ENCODE results near the gene TXNRD1.
"Not testable (repeated sequence)": the region's sequence is repeated elsewhere in the genome, so short reads cannot be mapped to it uniquely, and the experiment has no call there.

The TXNRD1 gene

DNA sequence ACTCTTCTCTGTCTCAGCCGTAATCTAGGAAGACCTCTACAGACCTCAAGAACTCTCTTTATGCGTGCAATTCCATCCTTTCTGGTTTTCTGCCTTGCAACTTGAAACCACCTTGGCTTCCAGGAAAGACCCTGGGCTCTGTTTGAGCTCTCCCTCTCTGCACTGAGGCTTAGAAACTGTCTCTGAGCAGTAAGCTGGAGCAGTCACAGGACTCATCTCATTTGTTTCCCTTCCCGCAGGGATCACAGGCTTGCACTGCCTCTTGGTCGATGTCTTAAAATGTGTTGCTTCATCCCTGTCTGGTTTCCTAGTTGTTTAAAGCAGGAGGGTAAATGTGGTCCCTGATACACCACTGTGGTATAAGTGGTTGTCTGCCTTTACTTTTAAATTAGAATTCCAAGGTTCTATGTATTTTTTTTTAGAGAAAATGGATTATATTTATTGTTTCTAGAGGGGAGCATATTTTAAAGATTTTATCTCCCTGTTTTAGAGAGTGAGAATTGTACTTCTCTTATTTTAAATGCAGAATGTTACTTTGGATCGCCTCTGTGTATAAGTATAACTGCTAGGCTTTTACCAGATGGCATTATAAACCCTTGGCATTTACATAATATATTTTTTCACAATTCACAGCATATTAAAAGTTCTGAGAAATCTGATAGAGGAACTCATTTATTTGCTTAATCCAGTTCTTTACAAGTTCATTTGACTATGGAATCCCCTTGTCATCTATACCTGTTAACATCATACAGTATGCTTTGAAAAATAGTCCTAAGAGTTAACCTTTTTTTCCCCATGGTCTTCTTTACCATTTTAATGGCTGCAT is 114.3 kb downstream of the TXNRD1 start:
- DNase-seq (ENCODE audit: low spot score), result no peak
- Histone ChIP-seq H3K36me3 (replicated peaks in 1 of 2; ENCODE audit: control insufficient read depth in 2 of 2, insufficient read depth in 2 of 2, low read length in 2 of 2) (peaks cover 17 to 94% of the 10 kb centered on the region in 2 donors), H4K91ac (ENCODE audit: low read depth, low read length, poor library complexity) (no peak overlapping the region), H3K14ac (ENCODE audit: low read length) (no peak overlapping the region), H3K4me2 (ENCODE audit: insufficient read depth, low read length, poor library complexity, severe bottlenecking) (no peak overlapping the region), H3K4me1 (ENCODE audit: control insufficient read depth in 2 of 2, insufficient read depth in 1 of 2, low read depth in 1 of 2, low read length in 2 of 2) (no peaks in the 10 kb centered on the region), H2AK5ac (ENCODE audit: low read depth, low read length) (no peak overlapping the region), H2BK120ac (ENCODE audit: low read depth, low read length) (no peak overlapping the region), H2AFZ (ENCODE audit: low read length) (no peak overlapping the region), H3K4me3 (ENCODE audit: low read length in 2 of 2) (no peak overlapping the region), H3K23ac (ENCODE audit: low read depth, low read length, poor library complexity) (no peak overlapping the region), H3K79me1 (ENCODE audit: low read depth, low read length) (no peaks in the 10 kb centered on the region), H2BK5ac (ENCODE audit: low read length) (no peak overlapping the region), H4K8ac (ENCODE audit: low read depth, low read length) (no peak overlapping the region), H3K18ac (ENCODE audit: low read length) (no peak overlapping the region), H3K27ac (replicated peaks; ENCODE audit: low read length) (no peak overlapping the region), H2BK12ac (ENCODE audit: low read length) (no peak overlapping the region), H3K27me3 (ENCODE audit: control insufficient read depth in 3 of 3, insufficient read depth in 3 of 3, low read depth in 1 of 3, low read length in 3 of 3) (no peaks in the 10 kb centered on the region), H2BK15ac (ENCODE audit: low read length) (no peak overlapping the region), H3K9ac (ENCODE audit: low read depth, low read length, poor library complexity) (no peak overlapping the region), H3K9me3 (replicated peaks in 1 of 2; ENCODE audit: control insufficient read depth in 2 of 2, insufficient read depth in 1 of 2, low read depth in 1 of 2, low read length in 2 of 2) (no peaks in the 10 kb centered on the region), H3K4ac (ENCODE audit: low read length) (no peak overlapping the region)
- WGBS, 2 donors (ENCODE audit: extremely low coverage in 2 of 2, insufficient read length in 2 of 2, insufficient replicate concordance in 1 of 2), result no CpG with 5 or more reads among the region's 5 CpGs

DNA sequence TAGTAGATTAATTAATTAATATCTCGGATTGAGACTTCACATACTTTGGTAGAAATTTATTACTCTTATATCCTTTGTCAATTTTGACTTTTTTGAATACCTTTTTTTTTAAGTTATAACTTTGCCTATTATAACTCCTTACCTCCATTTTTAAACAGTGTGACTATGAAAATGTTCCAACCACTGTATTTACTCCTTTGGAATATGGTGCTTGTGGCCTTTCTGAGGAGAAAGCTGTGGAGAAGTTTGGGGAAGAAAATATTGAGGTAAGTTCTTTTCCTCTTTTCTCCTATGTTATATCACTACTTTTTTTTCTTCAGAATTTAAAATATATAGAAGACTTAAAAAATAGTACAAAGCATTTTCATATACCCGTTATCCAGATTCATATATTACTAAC is 115.8 kb downstream of the TXNRD1 start:
- Histone ChIP-seq H3K27me3 (ENCODE audit: control insufficient read depth in 3 of 3, insufficient read depth in 3 of 3, low read depth in 1 of 3, low read length in 3 of 3) (no peaks in the 10 kb centered on the region), H4K91ac (ENCODE audit: low read depth, low read length, poor library complexity) (no peak overlapping the region), H3K4me2 (ENCODE audit: insufficient read depth, low read length, poor library complexity, severe bottlenecking) (no peak overlapping the region), H4K8ac (ENCODE audit: low read depth, low read length) (no peak overlapping the region), H3K79me1 (ENCODE audit: low read depth, low read length) (no peaks in the 10 kb centered on the region), H3K27ac (replicated peaks; ENCODE audit: low read length) (no peak overlapping the region), H3K4me3 (ENCODE audit: low read length in 2 of 2) (no peak overlapping the region), H2BK15ac (ENCODE audit: low read length) (no peak overlapping the region), H2BK120ac (ENCODE audit: low read depth, low read length) (no peak overlapping the region), H3K4me1 (ENCODE audit: control insufficient read depth in 2 of 2, insufficient read depth in 1 of 2, low read depth in 1 of 2, low read length in 2 of 2) (no peaks in the 10 kb centered on the region), H3K14ac (ENCODE audit: low read length) (no peak overlapping the region), H2BK5ac (ENCODE audit: low read length) (no peak overlapping the region), H3K9me3 (replicated peaks in 1 of 2; ENCODE audit: control insufficient read depth in 2 of 2, insufficient read depth in 1 of 2, low read depth in 1 of 2, low read length in 2 of 2) (no peaks in the 10 kb centered on the region), H2AFZ (ENCODE audit: low read length) (no peak overlapping the region), H3K23ac (ENCODE audit: low read depth, low read length, poor library complexity) (no peak overlapping the region), H3K18ac (ENCODE audit: low read length) (no peak overlapping the region), H2BK12ac (ENCODE audit: low read length) (no peak overlapping the region), H3K9ac (ENCODE audit: low read depth, low read length, poor library complexity) (no peak overlapping the region), H3K36me3 (replicated peaks in 1 of 2; ENCODE audit: control insufficient read depth in 2 of 2, insufficient read depth in 2 of 2, low read length in 2 of 2) (peaks cover 17 to 94% of the 10 kb centered on the region in 2 donors), H2AK5ac (ENCODE audit: low read depth, low read length) (no peak overlapping the region), H3K4ac (ENCODE audit: low read length) (no peak overlapping the region)
- DNase-seq (ENCODE audit: low spot score), result no peak
- no CpG with 5 or more reads among the region's 2 CpGs for WGBS, 2 donors (ENCODE audit: extremely low coverage in 2 of 2, insufficient read length in 2 of 2, insufficient replicate concordance in 1 of 2)

DNA sequence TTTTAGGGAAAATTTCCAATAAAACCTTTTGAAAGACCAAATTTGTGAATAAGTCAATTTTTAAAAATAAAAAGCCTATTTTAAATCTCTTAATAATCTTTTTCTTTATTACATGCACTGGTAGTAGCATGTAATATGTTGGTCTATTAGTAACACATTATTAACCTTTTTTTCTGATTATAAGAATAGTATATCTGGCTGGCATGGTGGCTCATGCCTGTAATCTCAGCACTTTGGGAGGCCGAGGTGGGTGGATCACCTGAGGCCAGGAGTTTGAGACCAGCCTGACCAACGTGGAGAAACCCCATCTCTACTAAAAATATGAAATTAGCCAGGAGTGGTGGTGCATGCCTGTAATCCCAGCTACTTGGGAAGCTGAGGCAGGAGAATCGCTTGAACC is 116.7 kb downstream of the TXNRD1 start:
- H3K79me1 ChIP-seq (ENCODE audit: low read depth, low read length); H3K9ac ChIP-seq (ENCODE audit: low read depth, low read length, poor library complexity); H3K23ac ChIP-seq (ENCODE audit: low read depth, low read length, poor library complexity); H3K4ac ChIP-seq (ENCODE audit: low read length); H3K27me3 ChIP-seq (ENCODE audit: control insufficient read depth in 3 of 3, insufficient read depth in 3 of 3, low read depth in 1 of 3, low read length in 3 of 3); H3K4me1 ChIP-seq (ENCODE audit: control insufficient read depth in 2 of 2, insufficient read depth in 1 of 2, low read depth in 1 of 2, low read length in 2 of 2); H2AFZ ChIP-seq (ENCODE audit: low read length); H3K14ac ChIP-seq (ENCODE audit: low read length); H3K9me3 ChIP-seq (replicated peaks in 1 of 2; ENCODE audit: control insufficient read depth in 2 of 2, insufficient read depth in 1 of 2, low read depth in 1 of 2, low read length in 2 of 2); H4K91ac ChIP-seq (ENCODE audit: low read depth, low read length, poor library complexity); H4K8ac ChIP-seq (ENCODE audit: low read depth, low read length); H2AK5ac ChIP-seq (ENCODE audit: low read depth, low read length); H2BK120ac ChIP-seq (ENCODE audit: low read depth, low read length); H3K4me2 ChIP-seq (ENCODE audit: insufficient read depth, low read length, poor library complexity, severe bottlenecking); H3K4me3 ChIP-seq (ENCODE audit: low read length in 2 of 2); H2BK15ac ChIP-seq (ENCODE audit: low read length); DNase-seq (ENCODE audit: low spot score); H2BK5ac ChIP-seq (ENCODE audit: low read length); H2BK12ac ChIP-seq (ENCODE audit: low read length); H3K27ac ChIP-seq (replicated peaks; ENCODE audit: low read length); H3K18ac ChIP-seq (ENCODE audit: low read length): not testable (repeated sequence)
- H3K36me3 ChIP-seq (replicated peaks in 1 of 2; ENCODE audit: control insufficient read depth in 2 of 2, insufficient read depth in 2 of 2, low read length in 2 of 2), result peaks cover 16 to 94% of the 10 kb centered on the region in 2 donors
- no CpG with 5 or more reads among the region's 3 CpGs for WGBS, 2 donors (ENCODE audit: extremely low coverage in 2 of 2, insufficient read length in 2 of 2, insufficient replicate concordance in 1 of 2)

DNA sequence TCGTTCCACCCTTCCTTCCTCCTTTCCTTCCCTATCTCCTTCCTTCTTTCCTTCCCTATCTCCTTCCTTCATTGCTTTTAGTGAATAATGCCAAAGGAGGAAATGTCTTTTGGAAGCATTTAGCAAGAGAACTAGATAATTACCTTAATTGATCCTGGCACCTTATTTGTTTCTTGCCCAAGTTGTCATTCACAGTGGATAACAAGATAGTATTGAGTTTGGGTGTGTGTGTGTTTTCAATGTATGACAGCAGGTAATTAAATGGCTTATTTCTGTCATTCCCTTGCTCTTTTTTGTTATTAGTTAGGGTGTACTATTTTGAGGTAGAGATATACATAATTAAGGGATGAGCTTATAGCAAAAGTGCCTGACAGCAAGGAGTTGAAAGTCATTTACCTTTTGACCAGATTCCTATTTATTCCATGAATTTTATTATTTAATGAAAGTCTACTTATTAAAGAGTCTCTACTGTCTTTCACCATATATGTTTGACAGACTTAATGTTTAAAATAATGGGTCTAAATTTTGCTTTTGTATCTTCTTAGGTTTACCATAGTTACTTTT is 118.2 kb downstream of the TXNRD1 start:
- Histone ChIP-seq H3K23ac (ENCODE audit: low read depth, low read length, poor library complexity) (no peak overlapping the region), H2BK12ac (ENCODE audit: low read length) (no peak overlapping the region), H3K4me3 (ENCODE audit: low read length in 2 of 2) (no peak overlapping the region), H3K36me3 (replicated peaks in 1 of 2; ENCODE audit: control insufficient read depth in 2 of 2, insufficient read depth in 2 of 2, low read length in 2 of 2) (peaks cover 12 to 85% of the 10 kb centered on the region in 2 donors), H2BK15ac (ENCODE audit: low read length) (no peak overlapping the region), H2BK5ac (ENCODE audit: low read length) (no peak overlapping the region), H3K9me3 (replicated peaks in 1 of 2; ENCODE audit: control insufficient read depth in 2 of 2, insufficient read depth in 1 of 2, low read depth in 1 of 2, low read length in 2 of 2) (no peaks in the 10 kb centered on the region), H3K9ac (ENCODE audit: low read depth, low read length, poor library complexity) (no peak overlapping the region), H4K91ac (ENCODE audit: low read depth, low read length, poor library complexity) (no peak overlapping the region), H3K79me1 (ENCODE audit: low read depth, low read length) (no peaks in the 10 kb centered on the region), H3K27me3 (ENCODE audit: control insufficient read depth in 3 of 3, insufficient read depth in 3 of 3, low read depth in 1 of 3, low read length in 3 of 3) (no peaks in the 10 kb centered on the region), H2AK5ac (ENCODE audit: low read depth, low read length) (no peak overlapping the region), H3K4me1 (ENCODE audit: control insufficient read depth in 2 of 2, insufficient read depth in 1 of 2, low read depth in 1 of 2, low read length in 2 of 2) (no peaks in the 10 kb centered on the region), H4K8ac (ENCODE audit: low read depth, low read length) (no peak overlapping the region), H2AFZ (ENCODE audit: low read length) (no peak overlapping the region), H3K18ac (ENCODE audit: low read length) (no peak overlapping the region), H3K27ac (replicated peaks; ENCODE audit: low read length) (no peak overlapping the region), H3K4me2 (ENCODE audit: insufficient read depth, low read length, poor library complexity, severe bottlenecking) (no peak overlapping the region), H3K14ac (ENCODE audit: low read length) (no peak overlapping the region), H2BK120ac (ENCODE audit: low read depth, low read length) (no peak overlapping the region), H3K4ac (ENCODE audit: low read length) (no peak overlapping the region)
- WGBS, 2 donors (ENCODE audit: extremely low coverage in 2 of 2, insufficient read length in 2 of 2, insufficient replicate concordance in 1 of 2), result no CpG with 5 or more reads among the region's 1 CpG
- DNase-seq (ENCODE audit: low spot score), result no peak

Data from neuronal stem cell (in vitro differentiated cells).